HFFc6 (cell line): Measurements from ENCODE around the gene ZNF512B. TPM values are rescaled to one million over a fixed set of nuclear protein-coding genes. Genes with fewer than 3 reads are reported as not detected.

Experiments
- DNase-seq: peaks from one replicate; pipeline ENCODE4 v3.0.0-alpha.2; 2018
- H3K27ac Mint-ChIP-seq: 2 replicates; pipeline ENCODE4 v1.8.0; 2020; ENCODE audit warnings: mild to moderate bottlenecking, mixed read lengths
- H3K27me3 Mint-ChIP-seq: 2 replicates; pipeline ENCODE4 v1.8.0; 2021; ENCODE audit warnings: mild to moderate bottlenecking, moderate library complexity, mixed read lengths; ENCODE audit not compliant: insufficient read depth
- H3K36me3 Mint-ChIP-seq: 2 replicates; pipeline ENCODE4 v1.8.0; 2021; ENCODE audit warnings: low read depth, mixed read lengths
- H3K4me1 Mint-ChIP-seq: 2 replicates; pipeline ENCODE4 v1.8.0; 2020; ENCODE audit warnings: low read depth, mixed read lengths
- H3K4me3 Mint-ChIP-seq: 2 replicates; pipeline ENCODE4 v1.8.0; 2020; ENCODE audit warnings: mild to moderate bottlenecking, moderate library complexity, mixed read lengths
- H3K9me3 Mint-ChIP-seq: 2 replicates; pipeline ENCODE4 v1.8.0; 2020; ENCODE audit warnings: mild to moderate bottlenecking, mixed read lengths
- CTCF ChIP-seq: fragments of 200-600 bp; sonication (generic); IDR thresholded peaks from 2 replicates; pipeline ENCODE4 v1.5.0; 2021; ENCODE audit warnings: antibody characterized with exemption, mild to moderate bottlenecking
- microRNA-seq: library from miRNA; unstranded; fragments of <30 nt; microRNA quantifications from one replicate; pipeline ENCODE4, GENCODE V29; 2019
- total RNA-seq, 6 experiments: library from RNA; stranded (reverse); fragmentation: NEBNext Ultra II Directional; extraction: Animal tissue kit (Norgen Biotek cat#: 25700); gene quantifications; 2 replicates in 1 of 6; 3 replicates in 5 of 6; pipeline ENCODE4 v1.2.3, GENCODE V29; 2021

ZNF512B gene
- total RNA-seq, 6 experiments from 2014 or later, result 20.7 to 26.1 (median 21.4) TPM

- Mint-ChIP-seq H3K4me1 (peaks cover 22% of the 10 kb centered on the region), H3K27ac (no peak overlapping the region), H3K27me3 (no peaks in the 10 kb centered on the region; the same call in 1 of the 2 replicates), H3K9me3 (no peaks in the 10 kb centered on the region), H3K36me3 (peaks cover 7% of the 10 kb centered on the region), H3K4me3 (no peak overlapping the region)
- TF ChIP-seq CTCF, result no peak
- no peak for DNase-seq
These were observed 61.6 kb downstream of the ZNF512B start for GRCh38 chr20:63908008-63908682.

Small RNA genes within 50 kb of the gene (microRNA-seq; reads per million reads assigned to microRNA genes)
- 7.0 reads per million for gene MIR1914
- gene MIR647, result not detected
- not detected for gene MIR941-1
- gene MIR941-2, result not detected
- gene MIR941-3, result not detected
- gene MIR941-4, result not detected
- not detected for gene MIR941-5

Other genes starting within 250 kb of the ZNF512B start
- 1 to 10 TPM; 3.4 to 6.1 (median 4.6) TPM for gene LIME1, start 233.3 kb downstream of the ZNF512B start, total RNA-seq
- 100 to 1,000 TPM in 3 of 6 experiments, 10 to 100 TPM in 3; 89.6 to 122 (median 102) TPM for gene SLC2A4RG, start 230.2 kb downstream of the ZNF512B start, total RNA-seq
- 1 to 10 TPM in 2 of 6 experiments, under 1 TPM in 4; 0.38 to 1.1 (median 0.64) TPM for gene ZBTB46, start 138.7 kb downstream of the ZNF512B start, total RNA-seq
- not detected for gene ABHD16B, start 108.4 kb downstream of the ZNF512B start, total RNA-seq
- 100 to 1,000 TPM; 161 to 196 (median 169) TPM for gene TPD52L2, start 104.7 kb downstream of the ZNF512B start, total RNA-seq
- gene DNAJC5, start 74.8 kb downstream of the ZNF512B start, total RNA-seq, result 10 to 100 TPM; 52.0 to 65.8 (median 56.2) TPM
- gene UCKL1, start 13.5 kb downstream of the ZNF512B start, total RNA-seq, result 10 to 100 TPM; 17.2 to 21.7 (median 19.4) TPM
- 1 to 10 TPM; 1.3 to 3.0 (median 2.1) TPM for gene SAMD10, start 9.7 kb upstream of the ZNF512B start, total RNA-seq
- gene PRPF6, start 11.2 kb upstream of the ZNF512B start, total RNA-seq, result 10 to 100 TPM; 70.7 to 73.2 (median 72.9) TPM
- gene C20orf204, start 66.3 kb upstream of the ZNF512B start, total RNA-seq, result under 1 TPM; 0.32 to 0.57 (median 0.42) TPM
- gene SOX18, start 79.7 kb upstream of the ZNF512B start, total RNA-seq, result under 1 TPM in 2 of 6 experiments, not detected in 4; 0.10 to 0.17 TPM
- 10 to 100 TPM; 36.8 to 47.4 (median 41.5) TPM for gene TCEA2, start 93.3 kb upstream of the ZNF512B start, total RNA-seq
- gene RGS19, start 109.6 kb upstream of the ZNF512B start, total RNA-seq, result 10 to 100 TPM; 11.0 to 16.3 (median 12.9) TPM
- under 1 TPM; 0.27 to 1.00 (median 0.41) TPM for gene OPRL1, start 110.2 kb upstream of the ZNF512B start, total RNA-seq
- not detected for gene LKAAEAR1, start 114.5 kb upstream of the ZNF512B start, total RNA-seq
- not detected for gene NPBWR2, start 137.6 kb upstream of the ZNF512B start, total RNA-seq
- gene MYT1, start 194.5 kb upstream of the ZNF512B start, total RNA-seq, result not detected